ENCODE results near the gene GINS3.

GRCh38 chr16:58411336-58411735 lies 19.1 kb downstream of the GINS3 start:
- no peak for TF ChIP-seq POLR2A (IDR thresholded peaks at IDR 0.05)
- TF ChIP-seq CTCF (IDR thresholded peaks at IDR 0.05 in 8 of 11, conservative IDR thresholded peaks at IDR 0.05 in 3 of 11), result no peak

Data from spleen (tissue), 7 donors.